ENCODE data around the gene CHRNA7.

DNA sequence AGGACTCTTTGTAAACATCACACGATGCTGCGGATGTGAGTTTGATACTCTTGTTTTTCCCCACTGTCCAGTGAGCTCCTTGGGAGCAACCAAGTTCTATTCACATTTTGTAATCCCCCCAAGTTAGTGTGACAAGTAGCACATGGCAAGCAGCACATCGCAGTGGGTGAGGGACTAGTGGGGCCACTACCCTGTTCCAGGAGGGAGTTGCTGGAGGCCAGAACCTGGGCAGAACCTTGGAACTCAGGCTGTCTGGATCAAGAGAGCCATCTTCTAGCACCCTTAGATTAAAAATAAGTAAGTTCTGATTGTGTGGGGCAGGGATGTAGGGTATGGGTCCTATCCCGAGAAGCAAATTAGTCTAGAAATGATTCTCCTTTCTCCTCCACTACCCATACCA lies 91.7 kb downstream of the CHRNA7 start:
- TF ChIP-seq EP300 (IDR thresholded peaks at IDR 0.05) = no peak
- TF ChIP-seq, protein P1, sequence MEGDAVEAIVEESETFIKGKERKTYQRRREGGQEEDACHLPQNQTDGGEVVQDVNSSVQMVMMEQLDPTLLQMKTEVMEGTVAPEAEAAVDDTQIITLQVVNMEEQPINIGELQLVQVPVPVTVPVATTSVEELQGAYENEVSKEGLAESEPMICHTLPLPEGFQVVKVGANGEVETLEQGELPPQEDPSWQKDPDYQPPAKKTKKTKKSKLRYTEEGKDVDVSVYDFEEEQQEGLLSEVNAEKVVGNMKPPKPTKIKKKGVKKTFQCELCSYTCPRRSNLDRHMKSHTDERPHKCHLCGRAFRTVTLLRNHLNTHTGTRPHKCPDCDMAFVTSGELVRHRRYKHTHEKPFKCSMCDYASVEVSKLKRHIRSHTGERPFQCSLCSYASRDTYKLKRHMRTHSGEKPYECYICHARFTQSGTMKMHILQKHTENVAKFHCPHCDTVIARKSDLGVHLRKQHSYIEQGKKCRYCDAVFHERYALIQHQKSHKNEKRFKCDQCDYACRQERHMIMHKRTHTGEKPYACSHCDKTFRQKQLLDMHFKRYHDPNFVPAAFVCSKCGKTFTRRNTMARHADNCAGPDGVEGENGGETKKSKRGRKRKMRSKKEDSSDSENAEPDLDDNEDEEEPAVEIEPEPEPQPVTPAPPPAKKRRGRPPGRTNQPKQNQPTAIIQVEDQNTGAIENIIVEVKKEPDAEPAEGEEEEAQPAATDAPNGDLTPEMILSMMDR (IDR thresholded peaks at IDR 0.05) = no peak
